Mesendoderm (in vitro differentiated cells): ENCODE measurements around the gene CTRB2.

ENCODE experiments used
- DNase-seq: peaks from one replicate; pipeline ENCODE4 v3.0.0; 2013
- H2AK5ac ChIP-seq: 2 replicates; pipeline ENCODE4 v1.6.1; 2013; ENCODE audit warnings: low read length, inconsistent platforms
- H2BK120ac ChIP-seq: 2 replicates; pipeline ENCODE4 v1.6.1; 2013; ENCODE audit warnings: low read depth, mild to moderate bottlenecking, low read length, moderate library complexity, mixed read lengths
- H2BK15ac ChIP-seq: replicated peaks from 2 replicates; pipeline ENCODE4 v1.6.1; 2013; ENCODE audit warnings: low read depth, mild to moderate bottlenecking, moderate library complexity
- H2BK5ac ChIP-seq: 2 replicates; pipeline ENCODE4 v1.6.1; 2013; ENCODE audit warnings: low read length, inconsistent platforms
- H3K18ac ChIP-seq: 2 replicates; pipeline ENCODE4 v1.6.1; 2013; ENCODE audit warnings: mild to moderate bottlenecking, low read length, mixed read lengths
- H3K23ac ChIP-seq: one replicate; pipeline ENCODE4 v1.6.1; 2013; ENCODE audit warnings: low read length
- H3K27ac ChIP-seq: 2 replicates; pipeline ENCODE4 v1.5.1; 2013; ENCODE audit warnings: low read depth, mild to moderate bottlenecking, inconsistent platforms, low read length, moderate library complexity
- H3K27me3 ChIP-seq: 2 replicates; pipeline ENCODE4 v1.6.1; 2013; ENCODE audit warnings: low read length, control low read depth, mild to moderate bottlenecking, inconsistent platforms; ENCODE audit not compliant: insufficient read depth, poor library complexity
- H3K36me3 ChIP-seq: 2 replicates; pipeline ENCODE4 v1.6.1; 2013; ENCODE audit warnings: low read length, inconsistent platforms; ENCODE audit not compliant: control insufficient read depth, insufficient read depth
- H3K4ac ChIP-seq: one replicate; pipeline ENCODE4 v1.6.1; 2013; ENCODE audit warnings: low read depth, mild to moderate bottlenecking, low read length, moderate library complexity
- H3K4me1 ChIP-seq: 2 replicates; pipeline ENCODE4 v1.6.1; 2013; ENCODE audit warnings: low read depth, low read length, inconsistent platforms; ENCODE audit not compliant: control insufficient read depth
- H3K4me2 ChIP-seq: 2 replicates; pipeline ENCODE4 v1.6.1; 2013; ENCODE audit warnings: low read length
- H3K4me3 ChIP-seq: 2 replicates; pipeline ENCODE4 v1.5.1; 2013; ENCODE audit warnings: mild to moderate bottlenecking, low read length
- H3K56ac ChIP-seq: one replicate; pipeline ENCODE4 v1.6.1; 2013; ENCODE audit warnings: low read length
- H3K79me1 ChIP-seq: 2 replicates; pipeline ENCODE4 v1.6.1; 2013; ENCODE audit warnings: low read length, inconsistent platforms
- H3K79me2 ChIP-seq: 2 replicates; pipeline ENCODE4 v1.6.1; 2013; ENCODE audit warnings: mild to moderate bottlenecking, low read length; ENCODE audit not compliant: control insufficient read depth, insufficient read depth
- H3K9ac ChIP-seq: 2 replicates; pipeline ENCODE4 v1.6.1; 2013; ENCODE audit warnings: low read length, inconsistent platforms
- H4K5ac ChIP-seq: one replicate; pipeline ENCODE4 v1.6.1; 2013; ENCODE audit warnings: low read length
- H4K8ac ChIP-seq: one replicate; pipeline ENCODE4 v1.6.1; 2013; ENCODE audit warnings: low read depth, mild to moderate bottlenecking, control low read depth, low read length, moderate library complexity
- WGBS: extraction: QIAGEN DNeasy Blood & Tissue Kit; methylation state at CpG from one replicate; pipeline ENCODE4 v1.1.7; 2013; ENCODE audit warnings: low lambda C conversion rate, missing lambda C conversion rate; ENCODE audit not compliant: insufficient coverage; ENCODE audit errors: extremely low coverage; 5-methylcytosine and 5-hydroxymethylcytosine counted together

Gene CTRB2

GRCh38 chr16:75172578-75172977 lies 34.4 kb downstream of the CTRB2 start:
- Histone ChIP-seq H3K4ac (no peak overlapping the region), H3K79me2 (no peaks in the 10 kb centered on the region), H3K4me1 (no peaks in the 10 kb centered on the region), H3K27ac (no peak overlapping the region), H2AK5ac (no peak overlapping the region), H3K9ac (no peak overlapping the region), H3K4me2 (no peak overlapping the region), H3K36me3 (peaks cover 12% of the 10 kb centered on the region), H3K4me3 (no peak overlapping the region), H2BK15ac (no peak overlapping the region), H3K23ac (no peak overlapping the region), H3K27me3 (no peaks in the 10 kb centered on the region), H2BK120ac (no peak overlapping the region), H4K5ac (no peak overlapping the region), H3K79me1 (no peaks in the 10 kb centered on the region), H4K8ac (no peak overlapping the region), H3K56ac (no peak overlapping the region), H3K18ac (no peak overlapping the region), H2BK5ac (no peak overlapping the region)
- WGBS = no CpG with 5 or more reads among the region's 4 CpGs
- no peak for DNase-seq

DNA sequence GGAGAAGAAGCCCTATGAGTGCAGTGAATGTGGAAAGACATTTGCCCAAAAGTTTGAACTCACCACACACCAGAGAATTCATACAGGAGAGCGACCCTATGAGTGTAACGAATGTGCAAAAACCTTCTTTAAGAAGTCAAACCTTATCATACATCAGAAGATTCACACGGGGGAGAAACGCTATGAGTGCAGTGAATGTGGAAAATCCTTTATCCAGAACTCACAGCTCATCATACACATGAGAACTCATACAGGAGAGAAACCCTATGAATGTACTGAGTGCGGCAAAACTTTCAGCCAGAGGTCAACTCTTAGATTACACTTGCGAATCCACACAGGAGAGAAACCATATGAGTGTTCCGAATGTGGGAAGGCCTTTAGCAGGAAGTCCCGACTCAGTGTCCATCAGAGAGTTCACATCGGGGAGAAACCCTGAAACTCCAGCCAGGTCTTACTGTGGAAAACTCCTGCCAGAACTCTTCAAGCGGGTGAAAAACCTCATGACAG lies 37.0 kb downstream of the CTRB2 start:
- Histone ChIP-seq H3K27me3 (no peaks in the 10 kb centered on the region), H3K4ac (no peak overlapping the region), H4K8ac (no peak overlapping the region), H3K79me2 (no peaks in the 10 kb centered on the region), H3K18ac (no peak overlapping the region), H2AK5ac (no peak overlapping the region), H4K5ac (no peak overlapping the region), H3K9ac (no peak overlapping the region), H3K4me2 (no peak overlapping the region), H3K4me1 (no peaks in the 10 kb centered on the region), H2BK15ac (no peak overlapping the region), H3K4me3 (peak overlapping the region; percentile 42), H3K36me3 (peaks cover 18% of the 10 kb centered on the region), H2BK5ac (no peak overlapping the region), H3K27ac (no peak overlapping the region), H3K23ac (no peak overlapping the region), H3K79me1 (no peaks in the 10 kb centered on the region), H3K56ac (no peak overlapping the region), H2BK120ac (no peak overlapping the region)
- no peak for DNase-seq
- no CpG with 5 or more reads among the region's 10 CpGs for WGBS

- H3K4me1 ChIP-seq = no peaks in the 10 kb centered on the region
- no peak overlapping the region for H3K4me3 ChIP-seq
- H2BK5ac ChIP-seq = no peak overlapping the region
- no peak overlapping the region for H3K27ac ChIP-seq
- no peak overlapping the region for H2BK15ac ChIP-seq
- H3K9ac ChIP-seq = no peak overlapping the region
- no CpG with 5 or more reads among the region's 1 CpG for WGBS
- no peak overlapping the region for H4K8ac ChIP-seq
- no peak overlapping the region for H2BK120ac ChIP-seq
- H3K36me3 ChIP-seq = peaks cover 2% of the 10 kb centered on the region
- H3K23ac ChIP-seq = no peak overlapping the region
- H3K27me3 ChIP-seq = no peaks in the 10 kb centered on the region
- no peak overlapping the region for H3K4me2 ChIP-seq
- no peak overlapping the region for H2AK5ac ChIP-seq
- H3K79me1 ChIP-seq = peaks cover 6% of the 10 kb centered on the region
- H4K5ac ChIP-seq = no peak overlapping the region
- no peak overlapping the region for H3K56ac ChIP-seq
- no peak overlapping the region for H3K18ac ChIP-seq
- no peak for DNase-seq
- H3K4ac ChIP-seq = no peak overlapping the region
- H3K79me2 ChIP-seq = no peaks in the 10 kb centered on the region
Measured at GRCh38 chr16:75160386-75160785, 46.6 kb downstream of the CTRB2 start.
